M059J (cell line): ENCODE results near the gene IDUA. TPM values are rescaled to one million over a fixed set of nuclear protein-coding genes. Genes with fewer than 3 reads are reported as not detected.
A peak's percentile ranks its signal among the peaks of the same experiment; 100 is the strongest.
"Not testable (repeated sequence)": the region's sequence is repeated elsewhere in the genome, so short reads cannot be mapped to it uniquely, and the experiment has no call there.

Experiments used
- DNase-seq: peaks from one replicate; pipeline ENCODE4 v3.0.0-alpha.2; 2012; ENCODE audit warnings: low read depth
- total RNA-seq: library from RNA; depleted of rRNA; stranded (reverse); fragments of >200 nt; shearing (Covaris generic); gene quantifications from 2 replicates; pipeline ENCODE4 v1.2.3, GENCODE V29; 2014; rRNA removed

The IDUA gene
- 3.4 and 11.9 TPM in 2 replicates for total RNA-seq

DNA sequence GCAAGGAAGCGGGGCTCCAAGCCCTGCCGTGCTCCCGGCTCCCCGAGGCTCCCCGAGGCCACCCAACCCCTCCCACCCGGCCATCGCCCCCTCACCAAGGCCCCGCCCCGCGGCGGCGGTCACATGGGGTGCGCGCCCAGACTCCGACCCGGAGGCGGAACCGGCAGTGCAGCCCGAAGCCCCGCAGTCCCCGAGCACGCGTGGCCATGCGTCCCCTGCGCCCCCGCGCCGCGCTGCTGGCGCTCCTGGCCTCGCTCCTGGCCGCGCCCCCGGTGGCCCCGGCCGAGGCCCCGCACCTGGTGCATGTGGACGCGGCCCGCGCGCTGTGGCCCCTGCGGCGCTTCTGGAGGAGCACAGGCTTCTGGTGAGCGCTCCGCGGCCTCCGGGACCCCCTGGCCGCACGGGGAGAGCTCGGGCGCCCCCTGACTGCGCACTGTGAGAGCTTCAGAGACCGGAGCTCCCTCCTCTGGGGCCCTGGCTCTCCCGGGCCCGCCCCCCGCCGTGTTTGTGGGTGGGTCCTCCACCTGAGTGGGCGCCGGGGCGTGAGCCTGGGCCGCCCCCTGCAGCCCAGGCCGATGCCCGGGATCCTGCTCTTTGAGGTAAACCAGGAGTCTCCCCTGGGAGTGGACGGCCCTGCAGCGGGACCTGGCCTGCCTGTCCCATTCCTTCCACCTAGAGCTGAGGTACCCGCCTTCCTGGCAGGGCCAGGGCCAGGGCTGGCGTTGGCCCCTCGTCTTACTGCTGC lies at the start of gene IDUA:
Gene IDUA (plus strand): TSS at position 166 of the 745 bp plus-strand sequence. CDS start 41 bp downstream, at position 207.
- DNase-seq = peak; percentile 74

DNA sequence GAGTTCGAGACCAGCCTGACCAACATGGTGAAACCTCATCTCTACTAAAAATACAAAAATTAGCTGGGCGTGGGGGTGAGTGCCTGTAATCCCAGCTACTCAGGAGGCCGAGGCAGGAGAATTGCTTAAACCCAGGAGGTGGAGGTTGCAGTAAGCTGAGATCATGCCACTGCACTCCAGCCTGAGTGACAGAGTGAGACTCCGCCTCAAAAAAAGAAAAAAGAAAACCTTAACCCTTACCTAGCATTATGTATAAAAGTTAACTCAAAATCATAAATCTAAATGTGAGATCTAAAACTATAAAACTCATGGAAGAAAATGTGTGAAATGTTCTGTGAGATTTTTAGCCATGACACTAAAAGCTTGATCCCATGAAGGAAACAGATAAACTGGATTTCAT lies 47.3 kb upstream of the IDUA start:
- DNase-seq = not testable (repeated sequence)

DNA sequence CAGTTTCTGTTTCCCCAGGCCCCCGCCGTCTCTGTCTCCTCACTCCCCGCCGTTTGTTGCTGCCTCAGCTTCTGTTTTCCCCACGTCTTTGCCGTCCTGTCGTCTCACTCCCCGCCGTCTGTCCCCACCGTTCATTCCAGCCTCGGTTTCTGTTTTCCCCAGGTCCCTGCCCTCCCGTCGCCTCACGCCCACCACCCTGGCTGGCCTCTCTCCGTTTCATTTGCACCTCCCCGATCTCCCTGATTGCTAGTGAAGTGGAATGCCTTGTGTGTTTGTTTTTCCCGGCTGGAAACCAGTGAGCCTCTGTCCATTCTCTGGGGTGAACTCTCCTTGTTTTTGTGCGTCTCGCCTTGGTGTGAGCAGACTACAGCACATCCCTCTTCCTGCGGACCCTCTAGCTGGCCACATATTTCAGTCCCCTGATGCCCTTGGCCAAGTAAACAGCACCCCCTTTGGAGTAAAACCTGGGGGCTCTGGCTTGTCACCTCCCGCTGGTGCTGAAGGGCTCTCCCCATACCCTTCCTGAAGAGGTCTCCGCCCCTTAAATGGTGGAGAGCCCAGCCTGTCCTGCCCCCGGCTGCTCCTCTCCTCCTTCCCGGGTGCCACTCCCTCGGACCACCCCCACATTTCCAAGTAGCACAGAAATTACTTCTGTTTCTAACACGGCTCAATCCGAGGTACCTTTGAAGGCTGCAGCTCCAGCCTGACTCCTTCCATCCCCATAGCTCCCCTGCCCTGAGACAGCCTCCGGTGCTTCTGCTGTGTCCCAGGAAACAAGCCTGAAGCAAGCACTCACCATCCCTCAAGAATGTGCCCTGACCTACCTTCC lies 41.4 kb upstream of the IDUA start:
- no peak for DNase-seq

DNA sequence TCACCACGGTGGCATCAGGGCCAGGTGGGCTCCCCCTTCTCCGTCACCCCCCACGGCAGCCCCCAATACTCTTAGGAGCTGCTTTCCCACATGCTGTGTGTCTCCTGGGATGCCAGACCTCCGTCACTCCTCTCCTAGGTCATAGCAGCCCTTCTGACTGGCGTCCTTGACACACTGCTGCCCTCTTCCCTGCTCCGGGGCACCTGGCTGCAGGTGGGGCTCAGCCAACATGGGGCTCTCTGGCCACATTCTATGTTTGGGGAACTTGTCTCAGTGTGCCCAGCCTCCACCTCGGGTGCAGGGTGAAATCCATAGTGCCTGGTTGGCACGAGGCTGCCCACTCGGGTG lies 40.8 kb upstream of the IDUA start:
- no peak for DNase-seq

DNA sequence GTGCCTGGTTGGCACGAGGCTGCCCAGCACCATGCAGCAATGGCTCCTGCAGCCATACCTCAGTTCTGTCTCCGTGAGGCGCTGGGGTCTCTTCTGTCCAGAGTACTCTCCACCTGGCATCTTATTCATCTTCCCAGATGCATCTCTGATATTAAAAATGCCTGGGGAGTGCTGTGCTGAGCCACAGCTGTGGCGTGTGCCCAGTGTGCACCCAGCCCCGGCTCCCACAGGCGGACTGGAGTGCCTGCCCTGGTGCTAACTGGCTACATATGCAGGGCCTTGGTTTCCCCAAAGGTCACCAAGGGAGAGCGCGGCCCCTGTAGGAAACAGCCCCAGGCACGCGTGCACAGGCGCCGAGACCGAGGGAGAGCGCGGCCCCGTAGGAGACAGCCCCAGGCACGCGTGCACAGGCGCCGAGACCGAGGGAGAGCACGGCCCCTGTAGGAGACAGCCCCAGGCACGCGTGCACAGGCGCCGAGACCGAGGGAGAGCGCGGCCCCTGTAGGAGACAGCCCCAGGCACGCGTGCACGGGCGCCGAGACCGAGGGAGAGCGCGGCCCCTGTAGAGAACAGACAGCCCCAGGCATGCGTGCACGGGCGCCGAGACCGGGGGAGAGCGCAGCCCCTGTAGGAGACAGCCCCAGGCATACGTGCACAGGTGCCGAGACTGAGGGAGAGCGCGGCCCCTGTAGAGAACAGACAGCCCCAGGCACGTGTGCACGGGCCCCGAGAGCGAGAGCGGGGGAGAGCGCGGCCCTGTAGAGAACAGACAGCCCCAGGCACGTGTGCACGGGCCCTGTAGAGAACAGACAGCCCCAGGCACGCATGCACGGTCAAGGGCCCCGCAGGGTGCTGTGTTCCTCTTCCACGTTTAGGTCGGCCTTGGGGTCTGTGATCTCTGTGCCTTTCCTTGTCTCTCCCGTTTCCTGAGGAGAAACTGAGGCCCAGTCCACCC lies 40.0 kb upstream of the IDUA start:
- no peak for DNase-seq

DNA sequence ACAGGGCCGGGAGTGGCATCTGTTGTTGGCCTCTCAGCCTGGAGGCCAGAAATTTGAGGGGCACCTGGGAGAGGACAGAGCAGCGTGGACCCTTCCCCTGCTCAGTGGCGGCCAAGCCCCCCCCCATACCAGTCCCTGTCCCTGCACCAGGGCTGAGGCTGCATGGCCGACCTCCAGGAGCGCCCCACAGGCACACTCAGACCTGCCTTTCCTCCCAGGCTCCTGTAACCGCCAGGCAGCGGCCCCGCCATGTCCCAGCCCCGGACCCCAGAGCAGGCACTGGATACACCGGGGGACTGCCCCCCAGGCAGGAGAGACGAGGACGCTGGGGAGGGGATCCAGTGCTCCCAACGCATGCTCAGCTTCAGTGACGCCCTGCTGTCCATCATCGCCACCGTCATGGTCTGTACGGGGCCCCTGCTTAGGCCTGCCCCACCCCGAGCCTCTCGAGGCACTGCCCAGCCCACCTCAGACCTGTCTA lies 39.3 kb upstream of the IDUA start:
- DNase-seq = no peak

DNA sequence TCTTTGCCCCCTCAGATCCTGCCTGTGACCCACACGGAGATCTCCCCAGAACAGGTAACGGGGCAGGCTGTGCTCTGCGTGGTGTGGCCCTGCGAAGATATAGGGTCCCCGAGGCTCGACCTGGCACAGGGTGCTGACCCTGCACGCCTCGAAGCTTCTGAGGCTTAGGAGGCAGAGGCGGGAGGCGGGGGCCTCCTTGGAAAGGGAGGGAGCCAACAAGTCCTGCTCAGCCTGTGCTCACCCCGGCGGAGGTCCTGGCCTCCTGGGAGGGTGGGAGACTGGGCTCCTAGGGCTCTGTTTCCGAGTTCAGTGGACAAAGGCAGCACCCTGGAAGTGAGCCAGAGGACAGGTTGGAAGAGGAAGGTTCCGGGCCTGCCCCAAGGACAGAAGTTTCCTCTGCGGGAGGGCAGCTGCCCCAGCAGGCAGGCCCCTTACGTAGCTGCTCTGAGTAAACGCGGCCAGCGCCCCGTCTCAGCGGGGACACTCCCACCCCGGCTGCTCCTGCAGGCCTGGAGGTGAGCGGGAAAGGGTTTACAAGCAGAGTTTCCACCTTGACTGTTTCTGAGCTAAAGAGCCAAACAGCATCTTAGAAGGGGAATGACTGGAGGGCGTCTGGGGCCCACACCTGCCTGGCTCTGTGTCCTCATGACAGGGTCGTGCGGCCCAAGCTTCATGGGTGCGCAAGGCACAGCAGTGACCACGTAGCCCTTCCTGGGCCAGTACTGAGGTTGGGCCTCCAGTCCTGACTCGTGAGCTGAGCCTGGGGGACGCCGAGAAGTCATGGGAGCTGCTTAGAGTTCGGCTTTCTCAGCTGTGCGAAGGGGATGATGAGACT lies 38.5 kb upstream of the IDUA start:
- DNase-seq = no peak

DNA sequence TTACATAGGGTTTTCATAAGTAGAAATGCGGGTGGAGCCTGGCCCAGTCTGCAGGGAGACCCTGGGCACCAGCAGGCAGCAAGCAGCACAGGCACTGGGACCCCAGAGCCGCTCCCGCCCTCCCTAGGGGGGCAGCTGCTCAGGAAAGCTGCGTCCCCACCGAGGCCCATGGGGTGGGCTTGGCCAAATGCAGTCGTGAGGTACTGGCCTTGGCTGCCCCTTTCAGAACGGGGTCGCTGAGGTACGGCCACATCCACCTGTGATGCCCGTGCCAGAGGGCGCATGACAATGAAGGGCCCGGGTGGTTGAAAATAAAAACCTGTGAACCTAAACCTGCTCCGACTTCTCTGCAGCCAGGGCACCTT lies 37.9 kb upstream of the IDUA start:
- DNase-seq = no peak

DNA sequence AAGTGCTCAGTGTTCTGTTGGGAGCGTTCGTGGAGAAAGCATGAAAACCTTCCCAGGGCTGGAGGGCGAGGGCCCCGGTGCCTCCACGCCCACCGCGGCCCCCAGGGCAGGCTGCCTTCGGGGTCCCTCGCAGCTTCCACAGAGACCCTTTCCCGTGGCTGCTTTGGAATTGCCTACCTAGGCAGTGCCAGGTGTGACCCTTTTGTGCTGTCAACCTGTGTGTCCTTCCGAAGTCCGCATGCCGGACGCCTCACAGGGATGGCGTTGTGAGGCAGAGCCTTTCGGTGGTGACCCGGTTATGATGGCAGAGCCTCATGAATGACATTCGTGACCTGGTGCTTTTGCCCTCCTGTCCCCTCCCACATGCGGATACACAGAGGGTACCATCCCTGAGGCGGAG lies 37.2 kb upstream of the IDUA start:
- no peak for DNase-seq

DNA sequence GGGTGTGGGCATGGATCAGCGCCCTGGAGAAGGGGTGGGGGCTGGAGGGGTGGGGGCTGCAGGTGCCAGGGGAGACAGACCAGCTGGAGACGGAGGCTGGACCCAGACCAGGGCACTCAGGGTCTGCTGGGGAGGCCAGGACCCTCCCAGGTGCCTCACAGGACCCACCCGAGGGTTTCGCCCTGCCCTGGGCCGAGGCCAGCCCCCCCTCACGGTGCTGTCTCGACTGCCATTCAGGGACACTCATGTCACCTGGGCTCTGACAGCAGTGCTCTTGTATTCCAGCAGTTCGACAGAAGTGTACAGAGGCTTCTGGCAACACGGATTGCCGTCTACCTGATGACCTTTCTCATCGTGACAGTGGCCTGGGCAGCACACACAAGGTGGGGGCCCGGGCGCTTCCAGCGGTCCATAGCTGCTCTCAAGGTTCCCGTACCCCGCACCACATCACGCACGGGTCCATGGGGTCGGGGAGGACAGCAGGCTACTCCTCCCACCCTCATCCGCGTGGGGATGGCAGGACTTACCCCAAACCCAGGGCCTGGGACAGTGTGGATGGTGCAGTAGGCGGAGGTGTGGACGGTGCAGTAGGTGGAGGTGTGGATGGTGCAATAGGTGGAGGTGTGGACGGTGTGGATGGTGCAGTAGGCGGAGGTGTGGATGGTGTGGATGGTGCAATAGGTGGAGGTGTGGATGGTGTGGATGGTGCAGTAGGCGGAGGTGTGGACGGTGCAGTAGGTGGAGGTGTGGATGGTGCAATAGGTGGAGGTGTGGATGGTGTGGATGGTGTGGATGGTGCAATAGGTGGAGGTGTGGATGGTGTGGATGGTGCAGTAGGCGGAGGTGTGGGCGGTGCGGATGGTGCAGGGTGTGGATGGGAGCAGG lies 36.5 kb upstream of the IDUA start:
- DNase-seq = no peak

DNA sequence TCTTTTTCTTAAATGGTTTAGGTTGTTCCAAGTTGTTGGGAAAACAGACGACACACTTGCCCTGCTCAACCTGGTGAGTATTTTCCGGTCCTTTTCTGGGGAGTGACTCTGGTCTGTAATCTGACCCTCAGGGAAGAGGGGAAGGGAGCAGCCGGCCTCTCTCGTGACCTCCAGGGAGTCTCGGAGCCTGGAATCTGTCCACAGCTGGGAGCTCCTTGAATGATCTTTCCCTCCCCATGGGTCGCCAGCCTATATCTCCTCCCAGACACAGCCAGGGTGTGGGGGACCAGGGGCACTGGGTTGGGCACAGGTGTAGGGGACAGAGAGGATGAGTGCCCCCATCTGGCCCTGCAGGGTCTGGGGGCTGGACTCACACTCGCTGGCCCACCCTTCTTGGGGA lies 35.7 kb upstream of the IDUA start:
- no peak for DNase-seq

DNA sequence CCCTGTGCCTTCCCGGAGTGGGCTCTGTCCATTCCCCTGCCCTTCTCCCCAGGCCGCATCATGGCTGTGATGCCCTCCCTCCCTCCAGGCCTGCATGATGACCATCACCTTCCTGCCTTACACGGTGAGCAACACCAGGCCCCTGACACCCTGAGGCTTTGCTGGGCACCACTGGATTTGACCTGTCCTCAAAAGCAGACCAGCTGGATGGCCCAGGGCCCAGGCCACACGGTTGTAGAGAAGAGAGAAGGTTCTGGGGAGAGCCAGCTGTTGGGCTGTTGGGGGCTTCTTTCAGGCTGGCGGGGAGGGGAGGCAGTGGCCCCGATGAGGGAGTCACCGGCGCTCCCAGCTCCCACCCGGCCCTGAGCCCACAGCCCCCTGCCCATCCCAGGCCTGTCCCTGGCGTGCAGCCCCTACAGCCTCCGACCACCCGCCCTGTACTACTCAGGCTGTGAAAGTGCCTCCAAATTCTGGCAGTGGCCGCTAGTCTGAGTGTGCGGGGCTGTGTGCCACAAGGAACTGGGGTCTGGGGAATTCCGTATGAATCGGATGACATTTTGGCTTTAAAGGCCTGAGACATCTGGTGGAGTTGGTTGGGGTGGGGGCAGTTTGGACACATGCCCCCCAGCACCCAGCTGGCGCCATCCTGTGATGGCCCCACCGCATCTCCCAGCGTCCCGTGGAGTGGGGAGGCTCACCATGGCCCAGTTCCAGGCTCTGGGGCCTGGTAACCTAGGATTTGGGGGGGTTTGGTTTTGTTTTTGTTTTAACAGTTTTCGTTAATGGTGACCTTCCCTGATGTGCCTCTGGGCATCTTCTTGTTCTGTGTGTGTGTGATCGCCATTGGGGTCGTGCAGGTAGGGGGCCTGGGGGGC lies 35.0 kb upstream of the IDUA start:
- DNase-seq = no peak

DNA sequence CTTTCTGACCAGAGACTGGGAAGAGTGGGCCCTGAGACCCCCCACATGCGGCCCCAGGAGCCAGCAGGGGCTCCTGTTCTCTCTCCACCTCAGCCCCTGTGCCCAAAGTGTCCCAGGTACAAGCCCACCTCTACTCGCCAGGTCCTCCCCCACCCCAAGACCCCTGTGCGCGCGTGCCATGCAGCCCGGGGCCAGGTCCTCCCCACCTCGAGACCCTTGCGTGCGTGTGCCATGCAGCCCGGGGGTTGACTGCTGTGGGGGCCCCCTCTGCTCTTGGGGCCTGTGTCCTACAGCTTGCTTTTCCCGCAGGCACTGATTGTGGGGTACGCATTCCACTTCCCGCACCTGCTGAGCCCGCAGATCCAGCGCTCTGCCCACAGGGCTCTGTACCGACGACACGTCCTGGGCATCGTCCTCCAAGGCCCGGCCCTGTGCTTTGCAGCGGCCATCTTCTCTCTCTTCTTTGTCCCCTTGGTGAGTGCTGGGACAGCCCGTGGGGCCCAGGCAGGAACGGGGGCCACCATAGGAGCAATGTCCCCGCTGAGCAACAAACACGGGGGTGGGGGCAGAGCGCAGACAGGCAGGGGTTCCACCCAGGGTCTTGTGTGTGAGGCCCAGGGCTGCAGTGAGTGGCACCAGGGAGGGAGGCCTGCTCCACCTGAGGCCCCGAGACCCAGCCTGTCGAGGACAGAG lies 33.8 kb upstream of the IDUA start:
- DNase-seq = no peak

DNA sequence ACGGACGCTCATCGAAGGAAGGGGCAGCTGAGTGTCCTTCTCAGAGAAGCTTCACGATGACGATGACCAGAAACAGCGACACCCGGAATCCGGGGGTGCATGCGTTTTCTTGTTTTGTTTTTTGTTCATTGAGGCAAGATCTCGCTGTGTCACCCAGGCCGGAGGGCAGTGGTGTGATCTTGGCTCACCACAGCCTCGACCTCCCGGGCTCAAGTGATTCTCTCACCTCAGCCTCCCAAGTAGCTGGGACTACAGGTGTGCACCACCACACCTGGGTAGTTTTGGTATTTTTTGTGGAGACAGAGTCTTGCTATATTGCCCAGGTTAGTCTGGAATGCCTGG lies 33.3 kb upstream of the IDUA start:
- no peak for DNase-seq

DNA sequence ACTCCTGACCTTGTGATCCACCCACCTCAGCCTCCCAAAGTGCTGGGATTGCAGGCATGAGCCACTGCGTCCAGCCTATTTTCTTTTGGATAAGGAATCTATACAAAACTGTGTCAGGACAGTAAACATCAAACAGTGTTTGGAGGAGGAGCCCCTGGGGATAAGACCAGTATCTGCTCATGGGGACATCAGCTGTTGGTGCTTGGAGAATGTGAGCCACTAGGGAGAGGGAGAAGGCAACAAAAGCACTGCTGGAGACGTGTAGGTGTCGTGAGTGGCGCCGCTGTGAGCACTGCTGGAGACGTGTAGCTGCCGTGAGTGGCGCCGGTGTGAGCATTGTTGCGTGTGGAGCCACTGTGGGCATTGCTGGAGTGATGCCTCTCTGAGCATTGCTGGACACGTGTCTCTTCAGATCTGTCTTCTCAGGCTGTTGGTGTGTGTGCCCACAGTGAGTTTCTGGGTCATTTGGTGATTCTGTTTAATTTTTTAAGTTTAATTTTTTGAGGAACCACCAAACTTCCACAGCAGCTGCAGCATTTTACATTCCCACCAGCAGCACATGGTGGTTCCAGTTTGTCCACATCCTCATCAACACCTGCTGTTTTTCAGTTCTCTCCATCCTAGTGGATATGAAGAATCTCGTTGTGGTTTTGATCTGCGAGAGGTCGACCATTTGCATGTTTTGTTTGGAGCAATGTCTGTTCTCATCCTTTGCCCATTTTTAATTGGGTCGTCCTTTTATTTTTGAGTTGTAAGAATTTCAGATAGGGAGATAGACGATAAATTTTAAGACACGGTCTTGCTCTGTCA lies 32.4 kb upstream of the IDUA start:
- DNase-seq = no peak

DNA sequence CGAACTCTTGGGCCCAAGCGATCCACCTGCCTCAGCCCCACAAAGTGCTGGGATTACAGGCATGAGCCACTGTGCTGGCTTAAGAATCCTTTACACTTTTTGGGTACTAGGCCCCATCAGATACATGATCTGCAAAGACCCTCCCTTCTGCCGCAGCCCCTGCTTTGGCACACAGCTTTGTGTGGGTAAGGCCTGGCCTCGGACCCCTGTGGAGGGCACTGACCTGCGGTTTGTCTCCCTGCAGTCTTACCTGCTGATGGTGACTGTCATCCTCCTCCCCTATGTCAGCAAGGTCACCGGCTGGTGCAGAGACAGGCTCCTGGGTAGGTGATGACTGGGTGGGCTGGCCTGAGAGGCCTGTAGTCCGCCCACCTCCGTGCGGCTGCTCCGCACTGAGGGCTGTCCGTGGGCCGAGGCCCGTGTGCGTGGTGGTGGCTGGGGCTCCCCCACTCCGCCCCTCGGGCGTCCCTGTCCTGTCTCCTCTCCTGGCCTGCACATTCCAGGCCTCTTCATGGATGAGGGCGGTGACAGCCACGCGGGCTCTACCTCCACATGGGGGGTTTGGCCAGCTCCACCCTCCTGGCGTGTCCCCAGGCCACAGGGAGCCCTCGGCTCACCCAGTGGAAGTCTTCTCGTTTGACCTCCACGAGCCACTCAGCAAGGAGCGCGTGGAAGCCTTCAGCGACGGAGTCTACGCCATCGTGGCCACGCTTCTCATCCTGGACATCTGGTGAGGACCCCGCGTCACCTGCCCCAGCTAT lies 31.5 kb upstream of the IDUA start:
- no peak for DNase-seq

DNA sequence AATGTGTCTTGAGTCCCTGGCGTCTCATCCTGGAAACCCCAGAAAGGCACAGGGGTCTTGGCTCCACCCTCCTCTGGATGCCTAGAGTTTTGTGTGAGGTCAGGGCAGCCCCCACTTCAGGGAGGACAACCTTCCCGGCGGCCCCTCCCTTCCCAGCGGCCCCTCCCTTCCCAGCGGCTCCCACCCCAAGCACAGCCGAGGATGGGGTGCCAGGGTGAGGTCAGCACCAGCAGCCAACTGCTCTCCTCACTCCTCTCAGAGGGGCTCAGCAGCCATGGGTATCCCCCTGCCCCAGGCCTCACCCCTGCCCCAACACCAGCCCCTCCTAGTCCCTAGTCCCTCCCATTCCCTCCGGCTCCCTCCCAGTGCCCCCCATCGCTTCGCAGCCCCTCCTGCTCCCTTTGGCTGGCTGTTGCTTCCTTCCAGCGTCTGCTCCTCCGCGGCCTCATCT lies 30.9 kb upstream of the IDUA start:
- no peak for DNase-seq
